HUES6 (cell line): ENCODE results near the gene NPR3.

ENCODE experiments used
- H3K27ac ChIP-seq: 2 replicates; pipeline ENCODE4 v1.7.0; 2013; ENCODE audit warnings: low read depth, mild to moderate bottlenecking, low read length, inconsistent platforms
- H3K27me3 ChIP-seq: 2 replicates; pipeline ENCODE4 v1.6.1; 2013; ENCODE audit warnings: low read length; ENCODE audit not compliant: control insufficient read depth, insufficient read depth
- H3K36me3 ChIP-seq: 2 replicates; pipeline ENCODE4 v1.6.1; 2013; ENCODE audit warnings: low read length; ENCODE audit not compliant: control insufficient read depth, insufficient read depth
- H3K4me1 ChIP-seq: 2 replicates; pipeline ENCODE4 v1.6.1; 2013; ENCODE audit warnings: low read length; ENCODE audit not compliant: control insufficient read depth, insufficient read depth
- H3K4me3 ChIP-seq: 2 replicates; pipeline ENCODE4 v1.5.1; 2013; ENCODE audit warnings: low read depth, low read length
- H3K9ac ChIP-seq: one replicate; pipeline ENCODE4 v1.6.1; 2013; ENCODE audit warnings: mild to moderate bottlenecking, low read length
- H3K9me3 ChIP-seq: 2 replicates; pipeline ENCODE4 v1.6.1; 2013; ENCODE audit warnings: low read depth, low read length; ENCODE audit not compliant: control insufficient read depth, insufficient read depth

NPR3 gene

DNA sequence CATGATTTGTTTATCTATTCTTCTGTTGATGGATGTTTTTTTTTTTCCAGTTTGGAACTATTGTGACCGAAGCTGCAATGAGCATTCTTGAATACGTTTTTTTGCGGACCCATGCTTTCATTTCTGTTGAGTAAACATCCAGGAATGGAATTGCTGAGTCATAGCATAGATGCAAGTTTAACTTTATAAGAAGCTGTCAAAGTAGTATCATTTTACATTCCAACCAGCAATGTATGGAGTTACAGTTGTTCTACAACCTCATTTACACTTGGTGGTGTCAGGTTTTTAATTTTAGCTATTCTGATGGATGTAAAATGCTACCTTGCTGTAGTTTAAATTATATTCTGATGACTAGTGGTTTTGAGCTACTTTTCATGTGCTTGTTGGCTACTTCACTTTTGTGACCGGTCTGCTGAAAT lies 49.0 kb downstream of the NPR3 start:
- H3K27ac ChIP-seq, result no peak overlapping the region
- H3K4me1 ChIP-seq, result no peaks in the 10 kb centered on the region
- no peaks in the 10 kb centered on the region for H3K27me3 ChIP-seq
- H3K9me3 ChIP-seq, result peaks cover 4% of the 10 kb centered on the region; the same call in 1 of the 2 replicates
- H3K9ac ChIP-seq, result no peak overlapping the region
- H3K36me3 ChIP-seq, result no peaks in the 10 kb centered on the region
- H3K4me3 ChIP-seq, result no peak overlapping the region

DNA sequence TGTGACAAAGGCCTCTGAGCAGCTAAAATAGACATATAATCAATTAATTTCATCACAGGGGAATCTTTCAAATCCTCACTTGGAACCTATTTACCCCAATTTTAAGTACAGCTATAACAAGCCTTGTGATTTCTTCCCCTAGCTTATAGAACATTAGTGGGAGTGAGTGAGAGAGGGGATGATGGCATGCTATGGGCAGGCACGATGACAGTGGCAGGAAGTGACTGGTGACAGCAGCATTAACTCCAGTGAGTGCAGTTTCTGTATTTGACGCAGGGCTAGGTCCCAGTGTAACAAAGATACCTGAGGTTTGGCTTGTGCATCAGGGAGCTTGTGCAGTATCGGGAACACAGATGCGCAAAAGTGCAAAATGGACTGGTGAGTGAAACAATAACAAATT lies 54.1 kb downstream of the NPR3 start:
- no peaks in the 10 kb centered on the region for H3K36me3 ChIP-seq
- H3K9me3 ChIP-seq, result no peaks in the 10 kb centered on the region

DNA sequence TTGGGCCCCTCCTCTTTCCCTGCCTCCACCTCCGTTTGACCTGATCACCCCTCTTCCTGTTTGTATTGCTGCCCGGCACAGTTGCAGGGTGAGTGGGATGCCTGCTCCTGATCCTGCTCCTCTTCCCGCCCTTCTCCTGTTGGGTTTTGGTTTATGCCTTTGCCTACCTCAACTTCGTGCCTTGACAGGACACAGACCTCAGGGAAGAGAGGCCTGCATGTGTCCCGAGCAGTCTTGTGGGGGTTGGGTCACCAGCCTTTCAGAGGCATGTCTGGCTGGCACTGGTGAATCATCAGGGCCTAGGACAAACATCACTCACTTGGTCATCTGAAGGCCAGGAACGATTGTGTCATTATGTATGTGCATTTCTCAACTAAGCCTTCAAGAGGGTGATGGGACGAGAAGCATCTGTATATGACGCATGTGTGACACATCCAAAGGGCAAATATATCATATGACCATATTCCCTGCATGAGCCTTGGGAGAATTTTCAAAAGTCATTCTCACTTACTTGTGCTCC lies 56.9 kb downstream of the NPR3 start:
- Histone ChIP-seq H3K9me3 (no peaks in the 10 kb centered on the region), H3K27me3 (no peaks in the 10 kb centered on the region), H3K9ac (no peak overlapping the region), H3K4me1 (no peaks in the 10 kb centered on the region), H3K36me3 (no peaks in the 10 kb centered on the region), H3K27ac (no peak overlapping the region), H3K4me3 (no peak overlapping the region)

More for the DNA sequence above, 54.1 kb downstream of the NPR3 start:
- no peaks in the 10 kb centered on the region for H3K27me3 ChIP-seq
- H3K4me1 ChIP-seq, result no peaks in the 10 kb centered on the region
- H3K27ac ChIP-seq, result no peak overlapping the region
- no peak overlapping the region for H3K9ac ChIP-seq
- H3K4me3 ChIP-seq, result no peak overlapping the region

DNA sequence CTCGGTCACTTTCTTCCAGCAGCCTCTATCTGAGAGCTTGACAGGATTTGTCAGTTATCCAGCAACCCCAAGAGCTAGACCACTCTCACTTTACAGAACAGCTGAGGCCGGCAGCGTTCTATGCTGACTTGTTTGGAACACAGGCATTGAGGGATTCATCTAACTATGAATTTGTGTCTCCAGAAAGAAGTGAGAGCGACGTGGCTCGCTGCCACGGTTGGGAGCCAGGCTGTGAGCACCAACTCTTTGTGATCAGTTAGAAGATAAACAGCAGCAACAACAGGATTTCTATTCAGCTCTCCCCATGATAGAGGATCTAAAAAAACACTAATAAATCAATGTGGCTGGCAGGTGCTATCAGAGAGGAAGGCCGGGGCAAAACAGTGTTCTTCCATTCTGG lies 58.6 kb downstream of the NPR3 start:
- H3K4me1 ChIP-seq, result no peaks in the 10 kb centered on the region
- H3K4me3 ChIP-seq, result no peak overlapping the region
- H3K36me3 ChIP-seq, result no peaks in the 10 kb centered on the region
- no peaks in the 10 kb centered on the region for H3K27me3 ChIP-seq
- no peaks in the 10 kb centered on the region for H3K9me3 ChIP-seq
- no peak overlapping the region for H3K9ac ChIP-seq
- H3K27ac ChIP-seq, result no peak overlapping the region

DNA sequence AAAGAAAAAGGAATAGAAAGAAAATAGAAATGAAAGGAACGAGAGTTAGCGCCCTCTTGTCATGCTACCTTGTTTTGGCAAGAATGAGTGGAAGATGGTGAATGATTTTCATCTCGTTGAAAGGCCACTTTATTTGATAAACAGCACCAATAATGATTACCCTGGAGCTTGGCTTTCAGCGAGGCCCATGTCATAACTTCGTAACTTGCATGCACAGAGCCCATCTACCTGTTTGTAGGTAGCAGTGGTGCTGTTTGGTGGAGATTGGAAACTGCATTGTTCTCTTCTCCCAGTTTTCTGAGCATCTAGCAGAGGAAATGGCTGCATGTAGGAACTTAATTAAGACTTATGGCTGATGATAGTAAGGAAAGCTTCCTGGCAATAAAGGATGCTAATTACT lies 59.3 kb downstream of the NPR3 start:
- Histone ChIP-seq H3K4me3 (no peak overlapping the region), H3K27me3 (no peaks in the 10 kb centered on the region), H3K9me3 (no peaks in the 10 kb centered on the region), H3K36me3 (no peaks in the 10 kb centered on the region), H3K27ac (no peak overlapping the region), H3K4me1 (no peaks in the 10 kb centered on the region), H3K9ac (no peak overlapping the region)

DNA sequence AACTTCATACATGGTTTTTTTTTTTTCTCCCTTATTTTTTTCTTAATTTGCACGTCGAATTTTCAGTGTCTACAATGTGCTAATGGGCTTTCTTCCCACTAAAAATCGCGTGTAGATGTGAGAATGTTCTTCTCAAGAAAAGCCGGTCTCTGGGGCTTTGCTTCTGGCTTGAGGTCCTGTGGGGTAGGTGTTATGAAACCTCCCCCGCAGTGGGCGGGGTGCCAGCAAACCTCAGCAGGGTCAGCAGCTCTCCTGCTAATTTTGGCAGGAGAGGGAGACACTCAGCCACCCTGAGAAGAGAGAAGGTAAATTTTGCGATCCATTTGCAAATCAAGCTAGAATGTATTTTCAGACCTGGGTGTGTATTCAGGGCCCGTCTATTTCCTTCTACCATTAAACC lies 59.9 kb downstream of the NPR3 start:
- Histone ChIP-seq H3K36me3 (no peaks in the 10 kb centered on the region), H3K27ac (no peak overlapping the region), H3K4me1 (no peaks in the 10 kb centered on the region), H3K9me3 (no peaks in the 10 kb centered on the region), H3K4me3 (no peak overlapping the region), H3K27me3 (no peaks in the 10 kb centered on the region), H3K9ac (no peak overlapping the region)

DNA sequence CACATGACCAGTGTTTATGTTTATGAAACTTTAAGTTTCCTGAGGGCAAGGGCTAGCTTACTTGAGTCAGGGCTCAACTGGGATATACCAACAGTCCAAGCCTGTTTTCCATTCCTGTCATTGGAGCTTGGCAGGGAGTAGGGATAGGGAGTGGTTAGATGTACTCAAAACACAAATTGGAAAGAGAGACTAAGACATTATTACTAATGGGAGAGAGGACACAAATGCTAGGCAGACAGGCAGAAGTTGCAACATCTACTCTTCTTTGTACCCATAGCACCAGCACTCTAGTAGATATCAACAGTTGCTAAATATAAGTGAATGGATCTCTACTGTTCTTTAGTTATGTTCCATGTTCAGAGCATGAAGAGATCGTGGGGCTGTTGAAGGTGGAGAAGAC lies 62.8 kb downstream of the NPR3 start:
- Histone ChIP-seq H3K9ac (no peak overlapping the region), H3K36me3 (no peaks in the 10 kb centered on the region), H3K9me3 (no peaks in the 10 kb centered on the region), H3K27me3 (no peaks in the 10 kb centered on the region), H3K4me3 (no peak overlapping the region), H3K4me1 (no peaks in the 10 kb centered on the region), H3K27ac (no peak overlapping the region)

DNA sequence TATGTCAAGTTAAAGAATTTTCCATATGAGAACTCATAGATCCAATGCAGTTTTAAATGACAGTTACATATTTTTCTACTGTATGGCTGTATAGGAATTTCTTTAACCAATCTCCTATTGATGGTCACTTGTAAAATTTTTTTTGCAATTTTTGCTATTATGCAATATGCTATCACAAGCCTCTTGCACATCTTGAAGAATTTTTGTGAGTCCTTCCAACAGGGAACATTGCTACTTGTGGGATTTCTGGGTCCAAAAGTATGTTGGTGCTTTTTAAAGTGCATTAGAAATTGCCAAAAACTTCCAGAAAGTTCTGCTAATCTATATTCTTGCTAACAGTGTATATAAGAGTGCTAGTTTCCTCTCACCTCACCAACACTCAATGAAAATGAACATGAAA lies 65.1 kb downstream of the NPR3 start:
- Histone ChIP-seq H3K4me3 (no peak overlapping the region), H3K9me3 (no peaks in the 10 kb centered on the region), H3K9ac (no peak overlapping the region), H3K4me1 (no peaks in the 10 kb centered on the region), H3K27ac (no peak overlapping the region), H3K36me3 (no peaks in the 10 kb centered on the region), H3K27me3 (no peaks in the 10 kb centered on the region)

DNA sequence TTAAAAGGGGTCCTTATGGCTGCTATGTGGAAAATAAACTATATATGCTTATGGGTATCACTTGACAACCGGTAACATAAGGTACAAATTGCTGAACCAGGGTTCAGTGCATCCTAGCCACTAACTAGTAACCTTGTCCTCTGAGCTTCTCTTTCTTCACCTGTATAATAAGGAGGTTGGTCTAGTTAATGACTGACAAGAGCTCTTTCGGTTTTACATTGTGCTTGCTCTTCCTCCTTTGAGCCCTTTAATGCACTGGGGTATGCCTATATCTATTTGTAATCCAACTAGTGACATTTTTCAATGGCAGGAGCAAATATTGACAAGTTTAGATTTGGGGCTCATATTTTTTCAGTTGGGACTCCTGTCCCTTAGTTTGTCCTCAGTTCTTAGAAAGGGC lies 66.1 kb downstream of the NPR3 start:
- H3K9ac ChIP-seq, result no peak overlapping the region
- no peaks in the 10 kb centered on the region for H3K27me3 ChIP-seq
- H3K9me3 ChIP-seq, result no peaks in the 10 kb centered on the region
- no peaks in the 10 kb centered on the region for H3K4me1 ChIP-seq
- no peaks in the 10 kb centered on the region for H3K36me3 ChIP-seq
- H3K4me3 ChIP-seq, result no peak overlapping the region
- no peak overlapping the region for H3K27ac ChIP-seq

DNA sequence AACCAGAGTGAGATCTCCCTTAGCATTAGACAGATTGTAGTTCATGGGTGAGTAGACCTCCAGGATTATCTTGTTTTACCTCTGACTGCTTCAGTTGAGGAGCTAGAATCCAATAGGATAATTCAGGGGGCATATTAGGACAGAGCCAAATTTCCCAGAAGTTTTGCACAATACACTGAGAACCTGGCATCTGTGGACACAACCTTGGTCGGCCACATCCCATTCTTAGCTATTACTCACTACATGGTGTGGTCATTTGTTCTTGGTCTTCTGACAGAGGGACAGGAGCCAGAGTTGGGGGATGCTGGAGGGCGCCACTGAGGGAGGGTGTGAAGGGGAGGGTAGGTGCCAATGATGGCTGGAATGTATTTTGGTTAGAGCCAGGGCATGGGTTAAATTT lies 66.6 kb downstream of the NPR3 start:
- Histone ChIP-seq H3K27ac (no peak overlapping the region), H3K27me3 (no peaks in the 10 kb centered on the region), H3K9me3 (no peaks in the 10 kb centered on the region), H3K4me1 (no peaks in the 10 kb centered on the region), H3K36me3 (no peaks in the 10 kb centered on the region), H3K4me3 (no peak overlapping the region), H3K9ac (no peak overlapping the region)

DNA sequence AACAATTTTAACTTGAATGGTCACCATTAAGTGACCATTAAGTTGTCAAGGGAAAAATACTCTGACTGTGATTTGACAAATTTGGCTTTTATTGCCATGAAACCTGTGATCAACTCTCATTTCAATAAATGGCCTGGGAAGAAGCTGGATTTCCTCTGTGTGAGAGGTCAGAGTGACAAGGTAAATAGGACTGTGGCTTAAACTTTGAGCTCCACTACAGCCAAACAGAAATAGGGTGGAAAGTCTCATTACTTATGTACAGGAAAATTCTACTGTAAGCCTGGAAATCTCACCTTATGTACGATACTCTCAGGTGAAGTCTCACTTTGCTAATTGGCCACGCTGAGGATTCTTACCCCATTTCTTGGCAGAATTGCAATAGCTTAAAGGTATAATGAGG lies 67.3 kb downstream of the NPR3 start:
- no peaks in the 10 kb centered on the region for H3K27me3 ChIP-seq
- no peak overlapping the region for H3K4me3 ChIP-seq
- no peak overlapping the region for H3K27ac ChIP-seq
- H3K36me3 ChIP-seq, result no peaks in the 10 kb centered on the region
- H3K9ac ChIP-seq, result no peak overlapping the region
- no peaks in the 10 kb centered on the region for H3K4me1 ChIP-seq
- H3K9me3 ChIP-seq, result no peaks in the 10 kb centered on the region
